Gastroesophageal sphincter (tissue), 4 donors: Measurements from ENCODE around the gene ZFYVE28. TPM values are rescaled to one million over a fixed set of nuclear protein-coding genes. Genes with fewer than 3 reads are reported as not detected.

Source experiments
- ATAC-seq: fragments of 150-250 bp; one replicate; pipeline ENCODE4 v1.9.1; 2016; ENCODE audit warnings: mild to moderate bottlenecking, moderate library complexity
- H3K27ac ChIP-seq, 4 donors: fragments of 200-600 bp; sonication (generic) in 3 of 4; 1 replicate in 3 of 4; 2 replicates in 1 of 4; pipeline ENCODE4 v1.5.1; 2016 to 2019
- H3K27me3 ChIP-seq: fragments of 200-600 bp; sonication (generic); one replicate; pipeline ENCODE4 v1.5.1; 2019
- H3K36me3 ChIP-seq, 2 donors: fragments of 200-600 bp; sonication (generic); one replicate each; pipeline ENCODE4 v1.5.1; 2019; ENCODE audit warnings: control low read depth in 1 of 2
- H3K4me1 ChIP-seq, 3 donors: fragments of 200-600 bp; sonication (generic); 1 replicate in 2 of 3; 2 replicates in 1 of 3; pipeline ENCODE4 v1.5.1; 2016 to 2019; ENCODE audit warnings: control low read depth in 2 of 3
- H3K4me3 ChIP-seq, 2 donors: fragments of 200-600 bp; sonication (generic); one replicate each; pipeline ENCODE4 v1.5.1; 2019; ENCODE audit warnings: mild to moderate bottlenecking in 1 of 2, moderate library complexity in 1 of 2
- H3K9me3 ChIP-seq, 3 donors: fragments of 200-600 bp; sonication (generic); one replicate each; pipeline ENCODE4 v1.5.1; 2017 to 2019; ENCODE audit warnings: control low read depth in 2 of 3
- CTCF ChIP-seq, 4 experiments: fragments of 200-600 bp in 2 of 4; fragments of 450-650 bp in 2 of 4; sonication (generic) in 1 of 4; IDR thresholded peaks; one replicate each; pipeline ENCODE4 v1.5.1; 2017 to 2019; ENCODE audit warnings: antibody characterized with exemption in 4 of 4, mild to moderate bottlenecking in 2 of 4, moderate library complexity in 2 of 4
- EP300 ChIP-seq: sonication (generic); formaldehyde crosslinking; IDR thresholded peaks from one replicate; pipeline ENCODE4 v1.6.1; 2017; ENCODE audit warnings: antibody characterized with exemption, mild to moderate bottlenecking
- POLR2A ChIP-seq, 2 donors: fragments of 450-650 bp; IDR thresholded peaks; one replicate each; pipeline ENCODE4 v1.6.1; 2017; ENCODE audit warnings: antibody characterized with exemption in 2 of 2, mild to moderate bottlenecking in 2 of 2, moderate library complexity in 1 of 2
- POLR2AphosphoS5 ChIP-seq: sonication (generic); formaldehyde crosslinking; IDR thresholded peaks from one replicate; pipeline ENCODE4 v1.6.1; 2017; ENCODE audit warnings: antibody characterized with exemption
- whole genome bisulfite sequencing, 2 donors: methylation state at CpG; one replicate each; pipeline ENCODE4 v1.1.5; 2018; ENCODE audit warnings: low coverage in 1 of 2; 5-methylcytosine and 5-hydroxymethylcytosine counted together
- total RNA-seq, 4 donors: library from RNA; depleted of rRNA; stranded (reverse); fragments of >200 nt; gene quantifications; one replicate each; pipeline ENCODE4 v1.1.0, GENCODE V29; 2016

The ZFYVE28 gene
- total RNA-seq, 4 donors from 2014 or later: 4.4 to 12.0 (median 8.2) TPM

GRCh38 chr4:2273221-2273620, 145.2 kb downstream of the ZFYVE28 start:
- Histone ChIP-seq H3K27ac (no peak overlapping the region), H3K27me3 (no peaks in the 10 kb centered on the region), H3K4me1 (no peaks in the 10 kb centered on the region), H3K9me3 (no peaks in the 10 kb centered on the region), H3K4me3 (no peak overlapping the region), H3K36me3 (peaks cover 0 to 20% of the 10 kb centered on the region in 2 donors)
- WGBS, 2 donors: 78% methylated on average over 8 of the region's 15 CpGs; no CpG with 5 or more reads in 1 of the 2 donors
- no peak for TF ChIP-seq POLR2AphosphoS5
- no peak for TF ChIP-seq CTCF (IDR thresholded peaks at IDR 0.05)
- no peak for TF ChIP-seq EP300
- no peak for TF ChIP-seq POLR2A (IDR thresholded peaks at IDR 0.05)
- ATAC-seq: no peak

- Histone ChIP-seq H3K4me3 (no peak overlapping the region), H3K27me3 (no peaks in the 10 kb centered on the region), H3K27ac (no peak overlapping the region), H3K4me1 (no peaks in the 10 kb centered on the region), H3K36me3 (peaks cover 0 to 20% of the 10 kb centered on the region in 2 donors), H3K9me3 (no peaks in the 10 kb centered on the region)
- ATAC-seq: no peak
- WGBS, 2 donors: 80% methylated on average over 2 of the region's 6 CpGs; no CpG with 5 or more reads in 1 of the 2 donors
- TF ChIP-seq POLR2A (IDR thresholded peaks at IDR 0.05): no peak
Measured at GRCh38 chr4:2272828-2273120, 145.7 kb downstream of the ZFYVE28 start.

GRCh38 chr4:2272026-2272827, 146.2 kb downstream of the ZFYVE28 start:
- peaks cover 0 to 20% of the 10 kb centered on the region in 2 donors for H3K36me3 ChIP-seq
- WGBS, 2 donors: 80 to 83% methylated on average over 1 to 5 of the region's 25 CpGs
- no peaks in the 10 kb centered on the region for H3K27me3 ChIP-seq
- TF ChIP-seq POLR2A (IDR thresholded peaks at IDR 0.05): no peak
- no peak for TF ChIP-seq CTCF (IDR thresholded peaks at IDR 0.05)
- TF ChIP-seq EP300: no peak
- no peak for TF ChIP-seq POLR2AphosphoS5
- no peaks in the 10 kb centered on the region for H3K9me3 ChIP-seq
- H3K4me1 ChIP-seq: peaks cover 0 to 5% (median 0%) of the 10 kb centered on the region in 3 donors
- ATAC-seq: no peak
- no peak overlapping the region for H3K4me3 ChIP-seq
- H3K27ac ChIP-seq: no peak overlapping the region

- 82% methylated on average over 11 of the region's 27 CpGs; no CpG with 5 or more reads in 1 of the 2 donors for WGBS, 2 donors
- no peak overlapping the region for H3K27ac ChIP-seq
- H3K27me3 ChIP-seq: no peaks in the 10 kb centered on the region
- peaks cover 0 to 12% (median 3%) of the 10 kb centered on the region in 3 donors for H3K4me1 ChIP-seq
- H3K9me3 ChIP-seq: no peaks in the 10 kb centered on the region
- TF ChIP-seq POLR2A (IDR thresholded peaks at IDR 0.05): no peak
- no peak for TF ChIP-seq CTCF (IDR thresholded peaks at IDR 0.05)
- TF ChIP-seq POLR2AphosphoS5: no peak
- no peak for TF ChIP-seq EP300
- no peak overlapping the region for H3K4me3 ChIP-seq
- H3K36me3 ChIP-seq: peaks cover 0 to 20% of the 10 kb centered on the region in 2 donors
- no peak for ATAC-seq
Measured at GRCh38 chr4:2271279-2272025, 147.0 kb downstream of the ZFYVE28 start.

GRCh38 chr4:2270341-2271165, 147.9 kb downstream of the ZFYVE28 start:
- Histone ChIP-seq H3K4me3 (no peak overlapping the region), H3K9me3 (no peaks in the 10 kb centered on the region), H3K4me1 (peaks cover 4 to 21% (median 8%) of the 10 kb centered on the region in 3 donors), H3K36me3 (peaks cover 0 to 20% of the 10 kb centered on the region in 2 donors), H3K27ac (no peak overlapping the region), H3K27me3 (no peaks in the 10 kb centered on the region)
- no CpG with 5 or more reads among the region's 34 CpGs for WGBS, 2 donors
- TF ChIP-seq POLR2AphosphoS5 (no peak), POLR2A (IDR thresholded peaks at IDR 0.05) (no peak), CTCF (IDR thresholded peaks at IDR 0.05) (no peak)
- no peak for ATAC-seq
